ENCODE data around the gene NDUFV2. TPM values are rescaled to one million over a fixed set of nuclear protein-coding genes. Genes with fewer than 3 reads are reported as not detected.
"Not testable (repeated sequence)": the region's sequence is repeated elsewhere in the genome, so short reads cannot be mapped to it uniquely, and the experiment has no call there.

Gene NDUFV2
- total RNA-seq, 3 donors from 2014 or later (not counting 1 experiment from before 2014, with no cell fraction given): 137 to 188 (median 154) TPM

DNA sequence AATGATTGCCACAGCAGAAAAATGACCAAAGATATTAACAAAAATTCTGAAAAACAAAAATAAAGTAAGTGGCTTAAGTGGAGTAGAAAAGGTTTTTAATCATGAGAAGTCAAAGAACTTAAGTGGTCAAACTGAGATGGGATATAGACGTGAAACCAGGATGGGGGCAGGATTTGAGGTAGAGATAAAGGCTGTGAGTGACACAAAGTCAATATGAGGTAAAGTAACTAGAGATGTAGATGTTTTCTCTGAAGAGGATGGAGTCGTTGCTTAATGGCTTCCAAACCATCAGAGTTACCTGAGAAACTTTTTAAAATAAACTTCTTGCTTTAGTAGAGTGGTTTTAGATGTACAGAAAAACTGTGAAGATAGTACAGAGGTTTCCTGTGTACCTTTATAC is 55.3 kb downstream of the NDUFV2 start:
- H3K36me3 ChIP-seq (ENCODE audit: control insufficient read depth, insufficient read depth, low read length): no peaks in the 10 kb centered on the region
- intact Hi-C loops (cut with micrococcal nuclease): no loop called here
- 26% methylated on average over 1 of the region's 2 CpGs for WGBS (ENCODE audit: insufficient coverage)
- H3K4me3 ChIP-seq (ENCODE audit: low read length): no peak overlapping the region
- H3K27me3 ChIP-seq (ENCODE audit: control insufficient read depth, insufficient read depth, low read length): no peaks in the 10 kb centered on the region
- H3K4me1 Mint-ChIP-seq: peaks cover 70 to 74% of the 10 kb centered on the region in 2 donors
- no peak overlapping the region for H3K27ac ChIP-seq (ENCODE audit: low read length)
- TF ChIP-seq, protein P1, sequence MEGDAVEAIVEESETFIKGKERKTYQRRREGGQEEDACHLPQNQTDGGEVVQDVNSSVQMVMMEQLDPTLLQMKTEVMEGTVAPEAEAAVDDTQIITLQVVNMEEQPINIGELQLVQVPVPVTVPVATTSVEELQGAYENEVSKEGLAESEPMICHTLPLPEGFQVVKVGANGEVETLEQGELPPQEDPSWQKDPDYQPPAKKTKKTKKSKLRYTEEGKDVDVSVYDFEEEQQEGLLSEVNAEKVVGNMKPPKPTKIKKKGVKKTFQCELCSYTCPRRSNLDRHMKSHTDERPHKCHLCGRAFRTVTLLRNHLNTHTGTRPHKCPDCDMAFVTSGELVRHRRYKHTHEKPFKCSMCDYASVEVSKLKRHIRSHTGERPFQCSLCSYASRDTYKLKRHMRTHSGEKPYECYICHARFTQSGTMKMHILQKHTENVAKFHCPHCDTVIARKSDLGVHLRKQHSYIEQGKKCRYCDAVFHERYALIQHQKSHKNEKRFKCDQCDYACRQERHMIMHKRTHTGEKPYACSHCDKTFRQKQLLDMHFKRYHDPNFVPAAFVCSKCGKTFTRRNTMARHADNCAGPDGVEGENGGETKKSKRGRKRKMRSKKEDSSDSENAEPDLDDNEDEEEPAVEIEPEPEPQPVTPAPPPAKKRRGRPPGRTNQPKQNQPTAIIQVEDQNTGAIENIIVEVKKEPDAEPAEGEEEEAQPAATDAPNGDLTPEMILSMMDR (IDR thresholded peaks at IDR 0.05): no peak
- DNase-seq (no peak), ATAC-seq (no peak)
- peak overlapping the region; percentile 0 for H3K4me3 Mint-ChIP-seq
- H3K27ac Mint-ChIP-seq: peak overlapping the region; percentile 44 to 56
- peaks cover 11% of the 10 kb centered on the region for H3K4me1 ChIP-seq (ENCODE audit: control insufficient read depth, insufficient read depth, low read length)
- H3K36me3 Mint-ChIP-seq: no peaks in the 10 kb centered on the region
- no peaks in the 10 kb centered on the region for H3K9me3 ChIP-seq (ENCODE audit: control insufficient read depth, insufficient read depth, low read length)
- H3K27me3 Mint-ChIP-seq (ENCODE audit: low read depth in 2 of 2): no peaks in the 10 kb centered on the region
- H3K9me3 Mint-ChIP-seq: no peaks in the 10 kb centered on the region

DNA sequence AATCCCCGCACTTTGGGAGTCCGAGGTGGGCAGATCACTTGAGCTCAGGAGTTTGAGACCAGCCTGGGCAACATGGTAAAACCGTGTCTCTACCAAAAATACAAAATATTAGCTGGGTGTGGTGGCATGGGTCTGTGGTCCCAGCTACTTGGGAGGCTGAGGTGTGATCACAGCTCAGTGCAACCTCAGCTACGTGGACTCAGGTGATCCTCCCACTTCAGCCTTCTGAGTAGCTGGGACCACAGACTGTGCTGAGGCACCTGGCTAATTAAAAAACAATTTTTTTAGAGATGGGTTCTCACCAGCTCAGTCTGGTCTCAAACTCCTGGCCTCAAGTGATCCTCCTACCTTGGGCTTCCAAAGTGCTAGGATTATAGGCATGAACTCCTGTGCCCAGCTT is 57.5 kb downstream of the NDUFV2 start:
- TF ChIP-seq, protein P1 (IDR thresholded peaks at IDR 0.05): no peak
- Mint-ChIP-seq H3K27me3 (ENCODE audit: low read depth in 2 of 2) (no peaks in the 10 kb centered on the region), H3K36me3 (peaks cover 13% of the 10 kb centered on the region), H3K4me1 (peaks cover 69 to 76% of the 10 kb centered on the region in 2 donors), H3K9me3 (peaks cover 7 to 9% of the 10 kb centered on the region in 2 donors), H3K4me3 (no peak overlapping the region), H3K27ac (no peak overlapping the region)
- WGBS (ENCODE audit: insufficient coverage): 65% methylated on average over 4 of the region's 4 CpGs
- Histone ChIP-seq H3K4me3 (ENCODE audit: low read length) (no peak overlapping the region), H3K27me3 (ENCODE audit: control insufficient read depth, insufficient read depth, low read length) (no peaks in the 10 kb centered on the region), H3K9me3 (ENCODE audit: control insufficient read depth, insufficient read depth, low read length) (no peaks in the 10 kb centered on the region), H3K27ac (ENCODE audit: low read length) (no peak overlapping the region), H3K4me1 (ENCODE audit: control insufficient read depth, insufficient read depth, low read length) (peaks cover 9% of the 10 kb centered on the region), H3K36me3 (ENCODE audit: control insufficient read depth, insufficient read depth, low read length) (no peaks in the 10 kb centered on the region)
- intact Hi-C loops (cut with micrococcal nuclease): no loop called here
- no peak for DNase-seq
- peak in 2 of 3 donors; percentile 55 to 76 for ATAC-seq

DNA sequence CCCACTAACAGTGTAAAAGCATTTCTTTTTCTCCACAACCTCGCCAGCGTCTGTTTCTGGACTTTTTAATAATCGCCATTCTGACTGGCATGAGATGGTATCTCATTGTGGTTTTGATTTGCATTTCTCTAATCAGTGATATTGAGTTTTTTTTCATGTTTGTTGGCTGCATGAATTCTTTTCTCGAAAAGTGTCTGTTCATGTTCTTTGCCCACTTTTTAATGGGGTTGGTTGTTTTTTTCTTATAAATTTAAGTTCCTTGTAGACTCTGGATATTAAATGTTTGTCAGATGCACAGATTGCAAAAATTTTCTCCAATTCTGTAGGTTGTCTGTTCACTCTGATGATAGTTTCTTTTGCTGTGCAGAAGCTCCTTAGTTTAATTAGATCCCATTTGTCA is 60.2 kb downstream of the NDUFV2 start:
- ATAC-seq; H3K27me3 Mint-ChIP-seq (ENCODE audit: low read depth in 2 of 2); H3K9me3 Mint-ChIP-seq; H3K9me3 ChIP-seq (ENCODE audit: control insufficient read depth, insufficient read depth, low read length); DNase-seq; H3K4me1 ChIP-seq (ENCODE audit: control insufficient read depth, insufficient read depth, low read length); intact Hi-C loops (cut with micrococcal nuclease); H3K4me3 ChIP-seq (ENCODE audit: low read length); H3K36me3 ChIP-seq (ENCODE audit: control insufficient read depth, insufficient read depth, low read length); H3K27ac ChIP-seq (ENCODE audit: low read length); H3K27me3 ChIP-seq (ENCODE audit: control insufficient read depth, insufficient read depth, low read length): not testable (repeated sequence)
- WGBS (ENCODE audit: insufficient coverage): 91% methylated on average over 4 of the region's 4 CpGs
- peaks cover 17% of the 10 kb centered on the region for H3K36me3 Mint-ChIP-seq
- H3K27ac Mint-ChIP-seq: peak overlapping the region; percentile 24 to 65
- H3K4me3 Mint-ChIP-seq: peak overlapping the region; percentile 33
- peaks cover 59 to 60% of the 10 kb centered on the region in 2 donors for H3K4me1 Mint-ChIP-seq

DNA sequence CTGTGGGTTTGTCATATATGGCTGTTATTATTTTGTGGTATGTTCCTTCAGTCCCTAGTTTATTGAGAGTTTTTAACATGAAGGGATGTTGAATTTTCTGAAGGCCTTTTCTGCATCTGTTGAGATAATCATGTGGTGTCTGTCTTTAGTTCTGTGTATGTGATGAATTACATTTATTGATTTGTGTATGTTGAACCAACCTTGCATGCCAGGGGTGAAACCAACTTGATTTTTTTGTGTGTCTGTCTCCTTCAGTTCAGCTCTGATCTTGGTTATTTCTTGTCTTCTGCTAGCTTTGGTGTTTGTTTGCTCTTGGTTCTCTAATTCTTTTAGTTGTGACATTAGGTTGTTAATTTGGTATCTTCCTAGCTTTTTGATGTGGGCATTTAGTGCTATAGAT is 61.6 kb downstream of the NDUFV2 start:
- H3K4me3 ChIP-seq (ENCODE audit: low read length); H3K27me3 ChIP-seq (ENCODE audit: control insufficient read depth, insufficient read depth, low read length); ATAC-seq; H3K4me1 ChIP-seq (ENCODE audit: control insufficient read depth, insufficient read depth, low read length); intact Hi-C loops (cut with micrococcal nuclease); H3K27me3 Mint-ChIP-seq (ENCODE audit: low read depth in 2 of 2); H3K36me3 ChIP-seq (ENCODE audit: control insufficient read depth, insufficient read depth, low read length); H3K27ac ChIP-seq (ENCODE audit: low read length); H3K9me3 ChIP-seq (ENCODE audit: control insufficient read depth, insufficient read depth, low read length); DNase-seq; H3K4me3 Mint-ChIP-seq; H3K9me3 Mint-ChIP-seq: not testable (repeated sequence)
- Mint-ChIP-seq H3K36me3 (peaks cover 17% of the 10 kb centered on the region), H3K4me1 (peaks cover 59 to 60% of the 10 kb centered on the region in 2 donors), H3K27ac (peak overlapping the region in 1 of 2 donors; percentile 5)

DNA sequence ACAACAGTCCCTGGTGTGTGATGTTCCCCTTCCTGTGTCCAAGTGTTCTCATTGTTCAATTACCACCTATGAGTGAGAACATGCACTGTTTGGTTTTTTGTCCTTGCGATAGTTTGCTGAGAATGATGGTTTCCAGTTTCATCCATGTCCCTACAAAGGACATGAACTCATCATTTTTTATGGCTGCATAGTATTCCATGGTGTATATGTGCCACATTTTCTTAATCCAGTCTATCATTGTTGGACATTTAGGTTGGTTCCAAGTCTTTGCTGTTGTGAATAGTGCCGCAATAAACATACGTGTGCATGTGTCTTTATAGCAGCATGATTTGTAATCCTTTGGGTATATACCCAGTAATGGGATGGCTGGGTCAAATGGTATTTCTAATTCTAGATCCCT is 63.4 kb downstream of the NDUFV2 start:
- not testable (repeated sequence) for ATAC-seq

DNA sequence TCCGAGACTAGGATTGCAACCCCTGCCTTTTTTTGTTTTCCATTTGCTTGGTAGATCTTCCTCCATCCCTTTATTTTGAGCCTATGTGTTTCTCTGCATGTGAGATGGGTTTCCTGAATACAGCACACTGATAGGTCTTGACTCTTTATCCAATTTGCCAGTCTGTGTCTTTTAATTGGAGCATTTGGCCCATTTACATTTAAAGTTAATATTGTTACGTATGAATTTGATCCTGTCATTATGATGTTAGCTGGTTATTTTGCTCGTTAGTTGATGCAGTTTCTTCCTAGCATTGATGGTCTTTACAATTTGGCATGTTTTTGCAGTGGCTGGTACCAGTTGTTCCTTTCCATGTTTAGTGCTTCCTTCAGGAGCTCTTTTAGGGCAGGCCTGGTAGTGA is 67.0 kb downstream of the NDUFV2 start:
- H3K27ac ChIP-seq (ENCODE audit: low read length); ATAC-seq; H3K4me3 ChIP-seq (ENCODE audit: low read length); intact Hi-C loops (cut with micrococcal nuclease); H3K36me3 ChIP-seq (ENCODE audit: control insufficient read depth, insufficient read depth, low read length); H3K9me3 ChIP-seq (ENCODE audit: control insufficient read depth, insufficient read depth, low read length); H3K27me3 Mint-ChIP-seq (ENCODE audit: low read depth in 2 of 2); H3K9me3 Mint-ChIP-seq; H3K36me3 Mint-ChIP-seq; DNase-seq; H3K27me3 ChIP-seq (ENCODE audit: control insufficient read depth, insufficient read depth, low read length): not testable (repeated sequence)
- peaks cover 23% of the 10 kb centered on the region for H3K4me1 ChIP-seq (ENCODE audit: control insufficient read depth, insufficient read depth, low read length)
- Mint-ChIP-seq H3K27ac (peak overlapping the region; percentile 30 to 59), H3K4me3 (peak overlapping the region; percentile 17), H3K4me1 (peaks cover 63 to 73% of the 10 kb centered on the region in 2 donors)
- WGBS (ENCODE audit: insufficient coverage): no CpG with 5 or more reads among the region's 3 CpGs

More for the DNA sequence above, 63.4 kb downstream of the NDUFV2 start:
- Mint-ChIP-seq H3K36me3 (peaks cover 17% of the 10 kb centered on the region), H3K4me1 (peaks cover 68 to 70% of the 10 kb centered on the region in 2 donors)
- H3K4me3 ChIP-seq (ENCODE audit: low read length); H3K9me3 ChIP-seq (ENCODE audit: control insufficient read depth, insufficient read depth, low read length); intact Hi-C loops (cut with micrococcal nuclease); H3K27me3 Mint-ChIP-seq (ENCODE audit: low read depth in 2 of 2); H3K27ac ChIP-seq (ENCODE audit: low read length); H3K4me3 Mint-ChIP-seq; DNase-seq; H3K27me3 ChIP-seq (ENCODE audit: control insufficient read depth, insufficient read depth, low read length); H3K27ac Mint-ChIP-seq; H3K9me3 Mint-ChIP-seq; H3K4me1 ChIP-seq (ENCODE audit: control insufficient read depth, insufficient read depth, low read length); H3K36me3 ChIP-seq (ENCODE audit: control insufficient read depth, insufficient read depth, low read length): not testable (repeated sequence)
- no CpG with 5 or more reads among the region's 3 CpGs for WGBS (ENCODE audit: insufficient coverage)

DNA sequence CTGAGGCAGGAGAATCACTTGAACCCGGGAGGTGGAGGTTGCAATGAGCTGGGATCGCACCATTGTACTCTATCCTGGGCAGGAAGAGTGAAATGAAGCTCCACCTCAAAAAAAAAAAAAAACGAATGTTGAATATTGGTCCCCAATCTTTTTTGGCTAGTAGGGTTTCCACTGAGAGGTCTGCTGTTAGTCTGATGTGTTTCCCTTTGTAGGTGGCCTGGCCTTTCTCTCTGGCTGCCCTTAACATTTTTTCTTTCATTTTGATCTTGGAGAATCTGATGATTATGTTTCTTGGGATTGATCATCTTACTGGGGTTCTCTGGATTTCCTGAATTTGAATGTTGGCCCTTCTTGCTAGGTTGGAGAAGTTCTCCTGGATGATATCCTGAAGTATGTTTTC is 69.4 kb downstream of the NDUFV2 start:
- H3K4me3 ChIP-seq (ENCODE audit: low read length); H3K27me3 Mint-ChIP-seq (ENCODE audit: low read depth in 2 of 2); H3K9me3 ChIP-seq (ENCODE audit: control insufficient read depth, insufficient read depth, low read length); H3K36me3 ChIP-seq (ENCODE audit: control insufficient read depth, insufficient read depth, low read length); intact Hi-C loops (cut with micrococcal nuclease); H3K36me3 Mint-ChIP-seq; H3K9me3 Mint-ChIP-seq; H3K27ac ChIP-seq (ENCODE audit: low read length); H3K27me3 ChIP-seq (ENCODE audit: control insufficient read depth, insufficient read depth, low read length); ATAC-seq; DNase-seq: not testable (repeated sequence)
- Mint-ChIP-seq H3K27ac (peak overlapping the region; percentile 20 to 73), H3K4me3 (peak overlapping the region; percentile 5), H3K4me1 (peaks cover 71 to 82% of the 10 kb centered on the region in 2 donors)
- H3K4me1 ChIP-seq (ENCODE audit: control insufficient read depth, insufficient read depth, low read length): peaks cover 26% of the 10 kb centered on the region
- 91% methylated on average over 2 of the region's 3 CpGs for WGBS (ENCODE audit: insufficient coverage)

Data from natural killer cell (primary cell).